Lower leg skin (tissue), 3 donors: ENCODE data around the gene ADGRL3.

ENCODE experiments used
- CTCF ChIP-seq, 3 donors: fragments of 450-650 bp; IDR thresholded peaks; one replicate each; pipeline ENCODE4 v1.5.1; 2016; ENCODE audit warnings: antibody characterized with exemption in 3 of 3, mild to moderate bottlenecking in 3 of 3, moderate library complexity in 2 of 3
- POLR2A ChIP-seq, 2 donors: fragments of 450-650 bp; IDR thresholded peaks; one replicate each; pipeline ENCODE4 v1.6.1; 2016 to 2017; ENCODE audit warnings: antibody characterized with exemption in 2 of 2, mild to moderate bottlenecking in 1 of 2, moderate library complexity in 1 of 2

GRCh38 chr4:61152433-61152832 lies 47.7 kb upstream of the ADGRL3 start:
- TF ChIP-seq CTCF (IDR thresholded peaks at IDR 0.05) (no peak), POLR2A (IDR thresholded peaks at IDR 0.05) (no peak)
